Measurements from ENCODE around the gene COL11A1.

- 0 out of 2 replicates have a peak, but pooled peaks have one; percentile 17 for TF ChIP-seq CTCF (conservative IDR thresholded peaks at IDR 0.05; ENCODE audit: low read length)
- no peak for TF ChIP-seq EZH2phosphoT487 (IDR thresholded peaks at IDR 0.05; ENCODE audit: borderline replicate concordance, low read depth, low read length)
Measured at GRCh38 chr1:102872097-102872496, 236.2 kb downstream of the COL11A1 start.
